CD4-positive, alpha-beta T cell treated with Interleukin-15 for 4 hours (primary cell): ENCODE data around the gene SLC24A4.
"Not testable (repeated sequence)": the region's sequence is repeated elsewhere in the genome, so short reads cannot be mapped to it uniquely, and the experiment has no call there.

Experiments
- DNase-seq: peaks from one replicate; pipeline ENCODE4 v3.0.0-alpha.2; 2020; ENCODE audit warnings: low spot score

SLC24A4 gene

GRCh38 chr14:92372230-92372629, 49.3 kb downstream of the SLC24A4 start:
- no peak for DNase-seq

- no peak for DNase-seq
These were observed 50.4 kb downstream of the SLC24A4 start for GRCh38 chr14:92373336-92373735.

GRCh38 chr14:92380131-92380530, 57.2 kb downstream of the SLC24A4 start:
- no peak for DNase-seq

- no peak for DNase-seq
These were observed 57.6 kb downstream of the SLC24A4 start for GRCh38 chr14:92380582-92380981.

GRCh38 chr14:92382677-92383076, 59.7 kb downstream of the SLC24A4 start:
- no peak for DNase-seq

GRCh38 chr14:92383805-92384204, 60.8 kb downstream of the SLC24A4 start:
- DNase-seq, result no peak

GRCh38 chr14:92384461-92385133, 61.6 kb downstream of the SLC24A4 start:
- no peak for DNase-seq

GRCh38 chr14:92385561-92385960, 62.6 kb downstream of the SLC24A4 start:
- no peak for DNase-seq

GRCh38 chr14:92386165-92386564, 63.2 kb downstream of the SLC24A4 start:
- DNase-seq, result no peak

GRCh38 chr14:92386637-92387036, 63.7 kb downstream of the SLC24A4 start:
- DNase-seq, result no peak

- DNase-seq, result no peak
These were observed 64.6 kb downstream of the SLC24A4 start for GRCh38 chr14:92387578-92387977.

- DNase-seq, result no peak
These were observed 66.7 kb downstream of the SLC24A4 start for GRCh38 chr14:92389598-92390158.

GRCh38 chr14:92391726-92392125, 68.8 kb downstream of the SLC24A4 start:
- no peak for DNase-seq

GRCh38 chr14:92392711-92393110, 69.7 kb downstream of the SLC24A4 start:
- no peak for DNase-seq

- no peak for DNase-seq
These were observed 74.4 kb downstream of the SLC24A4 start for GRCh38 chr14:92397150-92397952.

GRCh38 chr14:92397953-92398564, 75.1 kb downstream of the SLC24A4 start:
- no peak for DNase-seq

GRCh38 chr14:92398888-92399636, 76.1 kb downstream of the SLC24A4 start:
- no peak for DNase-seq

GRCh38 chr14:92400579-92401444, 77.8 kb downstream of the SLC24A4 start:
- no peak for DNase-seq

GRCh38 chr14:92401561-92401960, 78.6 kb downstream of the SLC24A4 start:
- DNase-seq, result no peak

GRCh38 chr14:92402500-92402899, 79.5 kb downstream of the SLC24A4 start:
- DNase-seq, result not testable (repeated sequence)

- DNase-seq, result no peak
These were observed 81.1 kb downstream of the SLC24A4 start for GRCh38 chr14:92404018-92404417.
